HepG2 (cell line): ENCODE data around the gene NEU1. TPM values are rescaled to one million over a fixed set of nuclear protein-coding genes. Genes with fewer than 3 reads are reported as not detected.

Experiments
- ATF1 ChIP-seq: IDR thresholded peaks from 2 replicates; pipeline ENCODE4 v1.6.1; 2016; ENCODE audit warnings: mild to moderate bottlenecking, control low read depth
- GFI1 ChIP-seq: sonication (generic); formaldehyde crosslinking; IDR thresholded peaks from 2 replicates; pipeline ENCODE4 v1.5.0; 2020; ENCODE audit warnings: missing genetic modification reagents, mild to moderate bottlenecking, borderline replicate concordance
- HIVEP1 ChIP-seq: sonication (generic); formaldehyde crosslinking; IDR thresholded peaks from 2 replicates; pipeline ENCODE4 v1.4.0; 2020; ENCODE audit warnings: mild to moderate bottlenecking, missing genetic modification reagents
- HMG20B ChIP-seq: conservative IDR thresholded peaks from 2 replicates; pipeline ENCODE4 v1.6.1; 2016; ENCODE audit warnings: missing genetic modification reagents, missing compliant biosample characterization
- IKZF4 ChIP-seq: sonication (generic); formaldehyde crosslinking; IDR thresholded peaks from 2 replicates; pipeline ENCODE4 v1.5.1; 2020; ENCODE audit warnings: borderline replicate concordance, mild to moderate bottlenecking, low read depth, missing genetic modification reagents; ENCODE audit errors: not compliant biosample characterization
- IRF2 ChIP-seq: IDR thresholded peaks from 2 replicates; pipeline ENCODE4 v1.6.1; 2018; ENCODE audit warnings: missing genetic modification reagents, missing compliant biosample characterization
- ISX ChIP-seq: sonication (generic); formaldehyde crosslinking; conservative IDR thresholded peaks from 2 replicates; pipeline ENCODE4 v1.5.0; 2020; ENCODE audit warnings: missing genetic modification reagents
- KLF11 ChIP-seq: IDR thresholded peaks from 2 replicates; pipeline ENCODE4 v1.6.1; 2016; ENCODE audit warnings: missing compliant biosample characterization
- MLLT10 ChIP-seq: sonication (generic); formaldehyde crosslinking; IDR thresholded peaks from 2 replicates; pipeline ENCODE4 v1.4.0; 2020; ENCODE audit warnings: missing genetic modification reagents
- SYNCRIP ChIP-seq: fragments of 200-400 bp; formaldehyde crosslinking; IDR thresholded peaks from 2 replicates; pipeline ENCODE4 v1.6.1; 2018; ENCODE audit warnings: mild to moderate bottlenecking, low read depth, low read length; ENCODE audit not compliant: insufficient read depth
- TBP ChIP-seq: sonication (generic); formaldehyde crosslinking; IDR thresholded peaks from 2 replicates; pipeline ENCODE4 v1.5.0; 2020; ENCODE audit warnings: missing genetic modification reagents
- THAP11 ChIP-seq: IDR thresholded peaks from 2 replicates; pipeline ENCODE4 v1.6.1; 2016; ENCODE audit warnings: missing biosample characterization, missing genetic modification reagents
- ZBTB7B ChIP-seq: sonication (generic); formaldehyde crosslinking; IDR thresholded peaks from 2 replicates; pipeline ENCODE4 v1.4.0; 2020; ENCODE audit warnings: missing genetic modification reagents
- ZNF431 ChIP-seq: sonication (generic); formaldehyde crosslinking; IDR thresholded peaks from 2 replicates; pipeline ENCODE4 v1.9.0; 2022; ENCODE audit warnings: missing genetic modification reagents, low read depth, mild to moderate bottlenecking, borderline replicate concordance
- ZNF577 ChIP-seq: sonication (generic); formaldehyde crosslinking; IDR thresholded peaks from 2 replicates; pipeline ENCODE4 v1.4.0; 2020; ENCODE audit warnings: mild to moderate bottlenecking, low read depth, missing genetic modification reagents, borderline replicate concordance
- ZNF720 ChIP-seq: sonication (generic); formaldehyde crosslinking; IDR thresholded peaks from 2 replicates; pipeline ENCODE4 v1.4.0; 2020; ENCODE audit warnings: missing genetic modification reagents
- ZNF75D ChIP-seq: sonication (generic); formaldehyde crosslinking; IDR thresholded peaks from 2 replicates; pipeline ENCODE4 v1.8.1; 2023; ENCODE audit warnings: missing genetic modification reagents, mild to moderate bottlenecking, borderline replicate concordance
- ZNF782 ChIP-seq: sonication (generic); formaldehyde crosslinking; IDR thresholded peaks from 2 replicates; pipeline ENCODE4 v1.4.0; 2020; ENCODE audit warnings: missing genetic modification reagents, mild to moderate bottlenecking, borderline replicate concordance
- polyA plus RNA-seq, 8 experiments: library from polyadenylated mRNA; depleted of rRNA in 3 of 8; stranded (reverse) in 7 of 8; unstranded in 1 of 8; fragments of >200 nt; fragmentation: Illumina TruSeq in 4 of 8; extraction: Trizol in 4 of 8; gene quantifications; 2 replicates each; pipeline versions ENCODE4 v1.2.1 to v1.2.3, GENCODE V29; 2011 to 2016; ENCODE audit warnings: low read depth in 4 of 8, missing spikeins in 1 of 8, mixed read lengths in 1 of 8; ENCODE audit not compliant: insufficient read depth in 1 of 8
- total RNA-seq, 5 experiments: library from RNA; depleted of rRNA; stranded (reverse); fragments of >200 nt; fragmentation: Illumina TruSeq; extraction: Trizol; gene quantifications; 2 replicates each; pipeline ENCODE4 v1.2.3, GENCODE V29; 2016; ENCODE audit warnings: low read depth in 1 of 5
- TF ChIP-seq, protein P1 (sequence below): sonication (generic); formaldehyde crosslinking; IDR thresholded peaks from 2 replicates; pipeline ENCODE4 v1.5.0; 2020; ENCODE audit warnings: mild to moderate bottlenecking, missing genetic modification reagents
- TF ChIP-seq, protein P2 (sequence below): sonication (generic); formaldehyde crosslinking; IDR thresholded peaks from 2 replicates; pipeline ENCODE4 v1.5.0; 2020; ENCODE audit warnings: missing genetic modification reagents, mild to moderate bottlenecking, borderline replicate concordance
- TF ChIP-seq, protein P3 (sequence below): sonication (generic); formaldehyde crosslinking; IDR thresholded peaks from 2 replicates; pipeline ENCODE4 v1.5.0; 2020; ENCODE audit warnings: mild to moderate bottlenecking, missing genetic modification reagents
- TF ChIP-seq, protein P4 (sequence below): sonication (generic); formaldehyde crosslinking; IDR thresholded peaks from 2 replicates; pipeline ENCODE4 v1.4.0; 2020; ENCODE audit warnings: missing genetic modification reagents, mild to moderate bottlenecking, borderline replicate concordance
- TF ChIP-seq, protein P5 (sequence below): sonication (generic); formaldehyde crosslinking; IDR thresholded peaks from 2 replicates; pipeline ENCODE4 v1.5.1; 2020; ENCODE audit warnings: mild to moderate bottlenecking, missing genetic modification reagents, moderate library complexity
- TF ChIP-seq, protein P6 (sequence below): IDR thresholded peaks from 2 replicates; pipeline ENCODE4 v1.6.1; 2016; ENCODE audit warnings: low read depth, borderline replicate concordance

NEU1 gene
- total and polyA plus RNA-seq, 2 of the 13 experiments (the other 11 are each of a cell fraction or from before 2014, with no cell fraction given) = 215 to 297 TPM

DNA sequence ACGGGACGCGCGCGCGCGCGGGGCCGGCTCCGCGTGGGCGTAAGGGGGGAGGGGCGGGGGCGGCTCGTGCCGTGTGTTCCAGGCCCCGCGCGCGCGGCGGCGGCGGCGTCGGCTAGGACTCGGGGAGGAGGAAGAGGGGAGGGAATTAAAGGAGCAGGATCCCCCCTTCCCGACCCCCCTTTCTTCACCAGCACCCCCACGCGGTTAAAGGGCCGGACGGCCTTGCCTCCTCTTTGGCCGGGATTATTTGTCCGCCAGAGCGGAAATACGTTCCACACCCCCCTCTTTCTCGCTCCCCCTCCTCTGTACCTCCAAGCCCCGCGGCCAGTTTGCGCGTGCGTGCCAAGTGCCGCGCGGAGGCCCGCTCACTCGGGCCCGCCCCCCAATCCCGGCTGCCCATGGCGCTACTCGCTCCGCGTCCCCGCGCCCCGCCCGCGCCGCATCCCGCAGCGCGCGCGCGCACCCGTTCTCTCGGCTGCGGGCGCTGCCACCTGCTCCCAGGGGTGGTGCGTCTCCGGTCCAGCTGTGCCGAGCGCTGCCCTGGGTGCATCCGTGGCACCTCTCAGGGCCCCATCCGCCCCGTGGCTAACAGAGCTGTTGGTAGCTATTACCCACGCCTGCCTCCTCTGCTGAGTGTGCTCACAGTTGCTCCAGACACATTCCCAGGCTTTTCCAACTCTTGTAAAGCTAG is 39.5 kb upstream of the NEU1 start, which contains the start of gene ZBTB12 (continued):
- TF ChIP-seq, protein P1, sequence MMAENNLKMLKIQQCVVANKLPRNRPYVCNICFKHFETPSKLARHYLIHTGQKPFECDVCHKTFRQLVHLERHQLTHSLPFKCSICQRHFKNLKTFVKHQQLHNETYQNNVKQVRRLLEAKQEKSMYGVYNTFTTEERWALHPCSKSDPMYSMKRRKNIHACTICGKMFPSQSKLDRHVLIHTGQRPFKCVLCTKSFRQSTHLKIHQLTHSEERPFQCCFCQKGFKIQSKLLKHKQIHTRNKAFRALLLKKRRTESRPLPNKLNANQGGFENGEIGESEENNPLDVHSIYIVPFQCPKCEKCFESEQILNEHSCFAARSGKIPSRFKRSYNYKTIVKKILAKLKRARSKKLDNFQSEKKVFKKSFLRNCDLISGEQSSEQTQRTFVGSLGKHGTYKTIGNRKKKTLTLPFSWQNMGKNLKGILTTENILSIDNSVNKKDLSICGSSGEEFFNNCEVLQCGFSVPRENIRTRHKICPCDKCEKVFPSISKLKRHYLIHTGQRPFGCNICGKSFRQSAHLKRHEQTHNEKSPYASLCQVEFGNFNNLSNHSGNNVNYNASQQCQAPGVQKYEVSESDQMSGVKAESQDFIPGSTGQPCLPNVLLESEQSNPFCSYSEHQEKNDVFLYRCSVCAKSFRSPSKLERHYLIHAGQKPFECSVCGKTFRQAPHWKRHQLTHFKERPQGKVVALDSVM (CRISPR knock-in tag) = peak; percentile 34; the same call in 1 of the 2 replicates
- TF ChIP-seq ZNF75D (CRISPR knock-in tag) (no peak), ISX (CRISPR knock-in tag) (0 out of 2 replicates have a peak, but pooled peaks have one; percentile 31), THAP11 (CRISPR knock-in tag) (peak; percentile 69; the same call in 1 of the 2 replicates), HMG20B (CRISPR knock-in tag) (no peak), KLF11 (CRISPR knock-in tag) (no peak), MLLT10 (CRISPR knock-in tag) (no peak), IRF2 (peak; percentile 35; the same call in 1 of the 2 replicates), ZNF577 (CRISPR knock-in tag) (no peak), HIVEP1 (CRISPR knock-in tag) (no peak), TBP (CRISPR knock-in tag) (no peak), GFI1 (no peak), ZBTB7B (no peak), IKZF4 (CRISPR knock-in tag) (no peak), ZNF431 (peak; percentile 96), ZNF782 (CRISPR knock-in tag) (peak; percentile 8; the same call in 1 of the 2 replicates), SYNCRIP (no peak), ZNF720 (CRISPR knock-in tag) (no peak), ATF1 (CRISPR knock-in tag) (no peak)
- TF ChIP-seq, protein P2, sequence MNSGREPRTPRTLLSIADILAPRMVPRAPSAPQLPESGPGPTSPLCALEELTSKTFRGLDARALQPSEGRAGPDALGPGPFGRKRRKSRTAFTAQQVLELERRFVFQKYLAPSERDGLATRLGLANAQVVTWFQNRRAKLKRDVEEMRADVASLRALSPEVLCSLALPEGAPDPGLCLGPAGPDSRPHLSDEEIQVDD (CRISPR knock-in tag) = no peak
- TF ChIP-seq, protein P3, sequence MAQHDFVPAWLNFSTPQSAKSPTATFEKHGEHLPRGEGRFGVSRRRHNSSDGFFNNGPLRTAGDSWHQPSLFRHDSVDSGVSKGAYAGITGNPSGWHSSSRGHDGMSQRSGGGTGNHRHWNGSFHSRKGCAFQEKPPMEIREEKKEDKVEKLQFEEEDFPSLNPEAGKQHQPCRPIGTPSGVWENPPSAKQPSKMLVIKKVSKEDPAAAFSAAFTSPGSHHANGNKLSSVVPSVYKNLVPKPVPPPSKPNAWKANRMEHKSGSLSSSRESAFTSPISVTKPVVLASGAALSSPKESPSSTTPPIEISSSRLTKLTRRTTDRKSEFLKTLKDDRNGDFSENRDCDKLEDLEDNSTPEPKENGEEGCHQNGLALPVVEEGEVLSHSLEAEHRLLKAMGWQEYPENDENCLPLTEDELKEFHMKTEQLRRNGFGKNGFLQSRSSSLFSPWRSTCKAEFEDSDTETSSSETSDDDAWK (CRISPR knock-in tag) = no peak
- TF ChIP-seq, protein P4, sequence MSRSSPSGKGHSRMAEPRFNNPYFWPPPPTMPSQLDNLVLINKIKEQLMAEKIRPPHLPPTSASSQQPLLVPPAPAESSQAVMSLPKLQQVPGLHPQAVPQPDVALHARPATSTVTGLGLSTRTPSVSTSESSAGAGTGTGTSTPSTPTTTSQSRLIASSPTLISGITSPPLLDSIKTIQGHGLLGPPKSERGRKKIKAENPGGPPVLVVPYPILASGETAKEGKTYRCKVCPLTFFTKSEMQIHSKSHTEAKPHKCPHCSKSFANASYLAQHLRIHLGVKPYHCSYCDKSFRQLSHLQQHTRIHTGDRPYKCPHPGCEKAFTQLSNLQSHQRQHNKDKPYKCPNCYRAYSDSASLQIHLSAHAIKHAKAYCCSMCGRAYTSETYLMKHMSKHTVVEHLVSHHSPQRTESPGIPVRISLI (CRISPR knock-in tag) = no peak; the same call in 1 of the 2 replicates
- TF ChIP-seq, protein P5, sequence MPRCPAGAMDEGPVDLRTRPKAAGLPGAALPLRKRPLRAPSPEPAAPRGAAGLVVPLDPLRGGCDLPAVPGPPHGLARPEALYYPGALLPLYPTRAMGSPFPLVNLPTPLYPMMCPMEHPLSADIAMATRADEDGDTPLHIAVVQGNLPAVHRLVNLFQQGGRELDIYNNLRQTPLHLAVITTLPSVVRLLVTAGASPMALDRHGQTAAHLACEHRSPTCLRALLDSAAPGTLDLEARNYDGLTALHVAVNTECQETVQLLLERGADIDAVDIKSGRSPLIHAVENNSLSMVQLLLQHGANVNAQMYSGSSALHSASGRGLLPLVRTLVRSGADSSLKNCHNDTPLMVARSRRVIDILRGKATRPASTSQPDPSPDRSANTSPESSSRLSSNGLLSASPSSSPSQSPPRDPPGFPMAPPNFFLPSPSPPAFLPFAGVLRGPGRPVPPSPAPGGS (CRISPR knock-in tag) = no peak
- TF ChIP-seq, protein P6, sequence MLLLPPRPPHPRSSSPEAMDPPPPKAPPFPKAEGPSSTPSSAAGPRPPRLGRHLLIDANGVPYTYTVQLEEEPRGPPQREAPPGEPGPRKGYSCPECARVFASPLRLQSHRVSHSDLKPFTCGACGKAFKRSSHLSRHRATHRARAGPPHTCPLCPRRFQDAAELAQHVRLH = no peak
